Fibroblast of skin of abdomen (primary cell): Measurements from ENCODE around the gene PLA2G15.

ENCODE experiments used
- DNase-seq: peaks from one replicate; pipeline ENCODE4 v3.0.0-alpha.2; 2013

Gene PLA2G15

GRCh38 chr16:68233085-68233834 lies 11.9 kb upstream of the PLA2G15 start:
- no peak for DNase-seq

- no peak for DNase-seq
These were observed 11.4 kb upstream of the PLA2G15 start for GRCh38 chr16:68233835-68234187.

GRCh38 chr16:68234188-68235107 lies 10.7 kb upstream of the PLA2G15 start:
- DNase-seq, result no peak

- DNase-seq, result no peak
These were observed 9.9 kb upstream of the PLA2G15 start for GRCh38 chr16:68235108-68235886.

GRCh38 chr16:68235887-68236136 lies 9.4 kb upstream of the PLA2G15 start, which contains the start of gene ESRP2:
Gene ESRP2 (minus strand): TSS chr16:68236127. CDS start chr16:68236045, 82 bp downstream.
- no peak for DNase-seq

- no peak for DNase-seq
These were observed 8.9 kb upstream of the PLA2G15 start for GRCh38 chr16:68236137-68236825.

- DNase-seq, result no peak
These were observed 8.3 kb upstream of the PLA2G15 start for GRCh38 chr16:68236826-68237242.

GRCh38 chr16:68237243-68238028 lies 7.7 kb upstream of the PLA2G15 start:
- peak; percentile 98 for DNase-seq

GRCh38 chr16:68238029-68238345 lies 7.2 kb upstream of the PLA2G15 start:
- no peak for DNase-seq

- no peak for DNase-seq
These were observed 3.1 kb upstream of the PLA2G15 start for GRCh38 chr16:68242085-68242484.

- no peak for DNase-seq
These were observed 2.0 kb upstream of the PLA2G15 start for GRCh38 chr16:68242926-68243858.

- no peak for DNase-seq
These were observed 681 bp upstream of the PLA2G15 start for GRCh38 chr16:68244481-68244902.

- no peak for DNase-seq
These were observed 948 bp downstream of the PLA2G15 start for GRCh38 chr16:68246121-68246520.

- no peak for DNase-seq
These were observed 1.5 kb downstream of the PLA2G15 start for GRCh38 chr16:68246666-68247065.

GRCh38 chr16:68247400-68247799 lies 2.2 kb downstream of the PLA2G15 start:
- no peak for DNase-seq

- DNase-seq, result no peak
These were observed 2.8 kb downstream of the PLA2G15 start for GRCh38 chr16:68247932-68248331.

GRCh38 chr16:68249371-68249770 lies 4.2 kb downstream of the PLA2G15 start:
- DNase-seq, result no peak

- no peak for DNase-seq
These were observed 5.8 kb downstream of the PLA2G15 start for GRCh38 chr16:68250951-68251350.

GRCh38 chr16:68251832-68252231 lies 6.7 kb downstream of the PLA2G15 start:
- no peak for DNase-seq

GRCh38 chr16:68252383-68252782 lies 7.2 kb downstream of the PLA2G15 start:
- DNase-seq, result no peak

GRCh38 chr16:68253721-68254120 lies 8.5 kb downstream of the PLA2G15 start:
- no peak for DNase-seq
